ENCODE measurements around the gene BCAS3. TPM values are rescaled to one million over a fixed set of nuclear protein-coding genes. Genes with fewer than 3 reads are reported as not detected.

Gene BCAS3
- total RNA-seq, 2 donors from 2014 or later = 28.0 to 37.7 TPM

- no peaks in the 10 kb centered on the region for H3K9me3 ChIP-seq (ENCODE audit: control insufficient read depth, low read length)
- H3K4me1 ChIP-seq (ENCODE audit: control insufficient read depth, insufficient read depth, low read length) = no peaks in the 10 kb centered on the region
- no peaks in the 10 kb centered on the region for H3K36me3 ChIP-seq (ENCODE audit: control insufficient read depth, insufficient read depth, low read length)
- no peak overlapping the region for H3K4me3 ChIP-seq (ENCODE audit: low read length)
- TF ChIP-seq, protein P1, sequence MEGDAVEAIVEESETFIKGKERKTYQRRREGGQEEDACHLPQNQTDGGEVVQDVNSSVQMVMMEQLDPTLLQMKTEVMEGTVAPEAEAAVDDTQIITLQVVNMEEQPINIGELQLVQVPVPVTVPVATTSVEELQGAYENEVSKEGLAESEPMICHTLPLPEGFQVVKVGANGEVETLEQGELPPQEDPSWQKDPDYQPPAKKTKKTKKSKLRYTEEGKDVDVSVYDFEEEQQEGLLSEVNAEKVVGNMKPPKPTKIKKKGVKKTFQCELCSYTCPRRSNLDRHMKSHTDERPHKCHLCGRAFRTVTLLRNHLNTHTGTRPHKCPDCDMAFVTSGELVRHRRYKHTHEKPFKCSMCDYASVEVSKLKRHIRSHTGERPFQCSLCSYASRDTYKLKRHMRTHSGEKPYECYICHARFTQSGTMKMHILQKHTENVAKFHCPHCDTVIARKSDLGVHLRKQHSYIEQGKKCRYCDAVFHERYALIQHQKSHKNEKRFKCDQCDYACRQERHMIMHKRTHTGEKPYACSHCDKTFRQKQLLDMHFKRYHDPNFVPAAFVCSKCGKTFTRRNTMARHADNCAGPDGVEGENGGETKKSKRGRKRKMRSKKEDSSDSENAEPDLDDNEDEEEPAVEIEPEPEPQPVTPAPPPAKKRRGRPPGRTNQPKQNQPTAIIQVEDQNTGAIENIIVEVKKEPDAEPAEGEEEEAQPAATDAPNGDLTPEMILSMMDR (conservative IDR thresholded peaks at IDR 0.05) = no peak
- peaks cover 2% of the 10 kb centered on the region for H3K9me3 Mint-ChIP-seq
- H3K27me3 Mint-ChIP-seq (ENCODE audit: insufficient read depth) = peaks cover 92% of the 10 kb centered on the region
- no peak overlapping the region for H3K9ac ChIP-seq (ENCODE audit: extremely low read depth, low read length, poor library complexity, severe bottlenecking)
- H3K4me1 Mint-ChIP-seq = peaks cover 7% of the 10 kb centered on the region
- no peaks in the 10 kb centered on the region for H3K36me3 Mint-ChIP-seq (ENCODE audit: low read depth)
- H3K27me3 ChIP-seq (ENCODE audit: control insufficient read depth, insufficient read depth, low read length, poor library complexity, severe bottlenecking) = peaks cover 95% of the 10 kb centered on the region
- DNase-seq = peak; percentile 87
- H3K27ac ChIP-seq (ENCODE audit: low read depth, low read length) = no peak overlapping the region
- WGBS, 2 experiments (ENCODE audit: insufficient coverage in 1 of 2, insufficient read length in 1 of 2) = 1 to 2% methylated on average over 8 to 90 of the region's 90 CpGs
- no peak overlapping the region for H3K27ac Mint-ChIP-seq
- H3K4me3 Mint-ChIP-seq = peak overlapping the region; percentile 32
Measured at GRCh38 chr17:61400066-61400716, 722.5 kb downstream of the BCAS3 start.

- Histone ChIP-seq H3K9me3 (ENCODE audit: control insufficient read depth, low read length) (no peaks in the 10 kb centered on the region), H3K4me3 (ENCODE audit: low read length) (no peak overlapping the region), H3K27me3 (ENCODE audit: control insufficient read depth, insufficient read depth, low read length, poor library complexity, severe bottlenecking) (peaks cover 95% of the 10 kb centered on the region), H3K36me3 (ENCODE audit: control insufficient read depth, insufficient read depth, low read length) (no peaks in the 10 kb centered on the region), H3K27ac (ENCODE audit: low read depth, low read length) (no peak overlapping the region), H3K4me1 (ENCODE audit: control insufficient read depth, insufficient read depth, low read length) (no peaks in the 10 kb centered on the region), H3K9ac (ENCODE audit: extremely low read depth, low read length, poor library complexity, severe bottlenecking) (no peak overlapping the region)
- Mint-ChIP-seq H3K9me3 (no peaks in the 10 kb centered on the region), H3K4me3 (peak overlapping the region; percentile 32), H3K4me1 (peaks cover 3% of the 10 kb centered on the region), H3K27ac (no peak overlapping the region), H3K36me3 (ENCODE audit: low read depth) (no peaks in the 10 kb centered on the region), H3K27me3 (ENCODE audit: insufficient read depth) (peaks cover 92% of the 10 kb centered on the region)
- 4 to 6% methylated on average over 22 to 45 of the region's 45 CpGs for WGBS, 2 experiments (ENCODE audit: insufficient coverage in 1 of 2, insufficient read length in 1 of 2)
- peak; percentile 78 for DNase-seq
- TF ChIP-seq, protein P1 (conservative IDR thresholded peaks at IDR 0.05) = no peak
Measured at GRCh38 chr17:61400717-61401388, 723.2 kb downstream of the BCAS3 start.

DNA sequence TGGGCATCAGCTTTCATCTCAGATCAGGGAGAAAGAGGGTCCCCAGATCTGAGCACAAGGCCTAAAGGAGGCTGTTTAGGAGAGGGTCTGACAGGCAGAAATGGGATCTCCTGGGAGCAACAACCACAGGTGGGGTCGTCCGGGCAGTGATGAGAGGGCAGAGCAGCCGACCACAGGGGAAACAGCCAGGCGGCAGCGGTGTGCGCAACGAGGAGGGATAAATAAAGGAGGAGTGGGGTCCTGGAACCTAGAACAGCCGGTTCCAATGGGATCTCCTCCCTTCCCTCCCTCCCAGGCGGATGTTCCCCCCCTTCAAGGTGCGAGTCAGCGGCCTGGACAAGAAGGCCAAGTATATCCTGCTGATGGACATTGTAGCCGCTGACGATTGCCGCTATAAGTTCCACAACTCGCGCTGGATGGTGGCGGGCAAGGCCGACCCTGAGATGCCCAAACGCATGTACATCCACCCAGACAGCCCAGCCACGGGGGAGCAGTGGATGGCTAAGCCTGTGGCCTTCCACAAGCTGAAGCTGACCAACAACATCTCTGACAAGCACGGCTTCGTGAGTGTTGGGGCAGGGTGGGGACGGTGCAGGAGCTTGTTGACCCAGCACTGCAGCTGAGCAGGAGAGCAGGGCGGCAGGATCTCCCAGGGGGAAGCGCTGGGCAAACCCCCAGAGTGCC, 723.9 kb downstream of the BCAS3 start:
- DNase-seq = peak; percentile 72

More for the DNA sequence above, 723.9 kb downstream of the BCAS3 start:
- no peaks in the 10 kb centered on the region for H3K36me3 ChIP-seq (ENCODE audit: control insufficient read depth, insufficient read depth, low read length)
- H3K9ac ChIP-seq (ENCODE audit: extremely low read depth, low read length, poor library complexity, severe bottlenecking) = no peak overlapping the region
- TF ChIP-seq, protein P1 (conservative IDR thresholded peaks at IDR 0.05) = no peak
- peak overlapping the region; percentile 32 for H3K4me3 Mint-ChIP-seq
- no peaks in the 10 kb centered on the region for H3K36me3 Mint-ChIP-seq (ENCODE audit: low read depth)
- WGBS, 2 experiments (ENCODE audit: insufficient coverage in 1 of 2, insufficient read length in 1 of 2) = 5 to 11% methylated on average over 14 to 25 of the region's 25 CpGs
- H3K4me1 ChIP-seq (ENCODE audit: control insufficient read depth, insufficient read depth, low read length) = no peaks in the 10 kb centered on the region
- peaks cover 3% of the 10 kb centered on the region for H3K4me1 Mint-ChIP-seq
- peaks cover 93% of the 10 kb centered on the region for H3K27me3 Mint-ChIP-seq (ENCODE audit: insufficient read depth)
- peaks cover 95% of the 10 kb centered on the region for H3K27me3 ChIP-seq (ENCODE audit: control insufficient read depth, insufficient read depth, low read length, poor library complexity, severe bottlenecking)
- no peak overlapping the region for H3K27ac ChIP-seq (ENCODE audit: low read depth, low read length)
- no peak overlapping the region for H3K27ac Mint-ChIP-seq
- H3K9me3 Mint-ChIP-seq = no peaks in the 10 kb centered on the region
- H3K4me3 ChIP-seq (ENCODE audit: low read length) = no peak overlapping the region
- H3K9me3 ChIP-seq (ENCODE audit: control insufficient read depth, low read length) = no peaks in the 10 kb centered on the region
